DND-41 (cell line): ENCODE results near the gene PRKCD.

Experiments
- EZH2 ChIP-seq: IDR thresholded peaks from 3 replicates; pipeline ENCODE4 v1.6.1; 2012; ENCODE audit warnings: borderline replicate concordance, low read depth, mild to moderate bottlenecking, moderate library complexity, low read length, inconsistent platforms; ENCODE audit not compliant: severe bottlenecking
- TF ChIP-seq, protein P1 (sequence below): IDR thresholded peaks from 2 replicates; pipeline ENCODE4 v1.5.1; 2012; ENCODE audit warnings: borderline replicate concordance, low read length, moderate library complexity, mild to moderate bottlenecking; ENCODE audit not compliant: poor library complexity, severe bottlenecking; ENCODE audit errors: extremely low read depth

DNA sequence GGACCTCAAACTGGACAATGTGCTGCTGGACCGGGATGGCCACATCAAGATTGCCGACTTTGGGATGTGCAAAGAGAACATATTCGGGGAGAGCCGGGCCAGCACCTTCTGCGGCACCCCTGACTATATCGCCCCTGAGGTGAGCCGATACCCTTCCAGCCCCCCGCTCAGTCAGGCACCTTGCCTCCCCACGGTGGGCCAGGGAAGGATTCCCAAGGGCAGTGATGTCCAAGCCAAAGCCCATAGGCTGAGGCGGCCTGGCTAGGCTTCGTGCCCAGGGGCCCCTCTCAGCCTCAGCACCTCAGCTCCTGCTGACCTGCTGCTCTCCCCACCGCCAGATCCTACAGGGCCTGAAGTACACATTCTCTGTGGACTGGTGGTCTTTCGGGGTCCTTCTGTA, 27.7 kb downstream of the PRKCD start:
- TF ChIP-seq, protein P1, sequence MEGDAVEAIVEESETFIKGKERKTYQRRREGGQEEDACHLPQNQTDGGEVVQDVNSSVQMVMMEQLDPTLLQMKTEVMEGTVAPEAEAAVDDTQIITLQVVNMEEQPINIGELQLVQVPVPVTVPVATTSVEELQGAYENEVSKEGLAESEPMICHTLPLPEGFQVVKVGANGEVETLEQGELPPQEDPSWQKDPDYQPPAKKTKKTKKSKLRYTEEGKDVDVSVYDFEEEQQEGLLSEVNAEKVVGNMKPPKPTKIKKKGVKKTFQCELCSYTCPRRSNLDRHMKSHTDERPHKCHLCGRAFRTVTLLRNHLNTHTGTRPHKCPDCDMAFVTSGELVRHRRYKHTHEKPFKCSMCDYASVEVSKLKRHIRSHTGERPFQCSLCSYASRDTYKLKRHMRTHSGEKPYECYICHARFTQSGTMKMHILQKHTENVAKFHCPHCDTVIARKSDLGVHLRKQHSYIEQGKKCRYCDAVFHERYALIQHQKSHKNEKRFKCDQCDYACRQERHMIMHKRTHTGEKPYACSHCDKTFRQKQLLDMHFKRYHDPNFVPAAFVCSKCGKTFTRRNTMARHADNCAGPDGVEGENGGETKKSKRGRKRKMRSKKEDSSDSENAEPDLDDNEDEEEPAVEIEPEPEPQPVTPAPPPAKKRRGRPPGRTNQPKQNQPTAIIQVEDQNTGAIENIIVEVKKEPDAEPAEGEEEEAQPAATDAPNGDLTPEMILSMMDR: no peak
- TF ChIP-seq EZH2: no peak
